Fibroblast of the aortic adventitia (primary cell): ENCODE data around the gene HMCN2. TPM values are rescaled to one million over a fixed set of nuclear protein-coding genes. Genes with fewer than 3 reads are reported as not detected.
A peak's percentile ranks its signal among the peaks of the same experiment; 100 is the strongest.

Source experiments
- DNase-seq: peaks from one replicate; pipeline ENCODE4 v3.0.0-alpha.2; 2010; ENCODE audit warnings: low read depth
- H3K4me3 ChIP-seq: 2 replicates; pipeline ENCODE4 v1.5.1; 2011; ENCODE audit warnings: low read depth, mild to moderate bottlenecking, control low read depth, low read length, moderate library complexity
- CTCF ChIP-seq: IDR thresholded peaks from 2 replicates; pipeline ENCODE4 v1.5.1; 2011; ENCODE audit warnings: mild to moderate bottlenecking, low read length, control low read depth, inconsistent platforms; ENCODE audit not compliant: insufficient read depth
- total RNA-seq: library from RNA; depleted of rRNA; stranded (reverse); fragments of >200 nt; gene quantifications from 2 replicates; pipeline ENCODE4 v1.2.3, GENCODE V29; 2012; ENCODE audit warnings: low replicate concordance

HMCN2 gene
- not detected in 2 replicates for total RNA-seq

DNA sequence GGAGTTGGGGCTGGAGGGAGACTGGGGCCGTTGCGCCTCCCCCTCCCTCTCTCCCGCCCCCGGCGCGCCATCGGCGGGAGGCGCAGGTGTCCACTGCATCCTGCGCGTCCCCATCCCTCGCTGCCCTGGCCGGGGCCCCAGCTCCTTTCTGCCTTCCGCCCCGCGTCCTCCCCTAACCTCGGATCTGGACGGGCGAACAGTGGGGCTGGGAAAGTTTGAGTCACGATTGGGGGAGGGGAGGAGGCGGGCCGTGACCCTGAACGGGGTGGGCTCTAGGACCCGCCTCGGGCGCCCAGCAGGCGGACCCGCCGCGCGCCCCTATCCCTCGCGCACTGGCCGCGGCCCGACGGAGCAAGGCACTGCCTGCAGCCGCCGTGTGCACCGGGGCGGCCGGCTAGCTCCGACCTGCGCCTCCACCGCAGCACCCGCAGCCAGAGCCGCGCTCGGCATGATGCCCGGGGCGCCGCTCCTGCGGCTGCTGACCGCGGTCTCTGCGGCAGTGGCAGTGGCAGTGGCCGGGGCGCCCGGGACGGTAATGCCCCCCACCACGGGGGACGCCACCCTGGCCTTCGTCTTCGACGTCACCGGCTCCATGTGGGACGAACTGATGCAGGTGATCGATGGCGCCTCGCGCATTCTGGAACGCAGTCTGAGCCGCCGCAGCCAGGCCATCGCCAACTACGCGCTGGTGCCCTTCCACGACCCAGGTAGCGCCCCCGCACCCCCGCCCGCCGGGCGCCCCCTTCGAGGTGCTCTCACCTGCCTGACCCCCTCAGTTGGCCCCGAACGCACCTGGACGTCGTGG is at the start of gene HMCN2:
TSS of gene HMCN2 (plus strand) at position 330 of the 805 bp plus-strand sequence. CDS start at position 449, 119 bp downstream.
- DNase-seq: no peak
- no peak for TF ChIP-seq CTCF
- H3K4me3 ChIP-seq: no peak within 1 kb of the TSS

- TF ChIP-seq CTCF: no peak
- no peak for DNase-seq
- H3K4me3 ChIP-seq: no peak overlapping the region
Measured at GRCh38 chr9:130217838-130218237, 47.7 kb upstream of the HMCN2 start.

DNA sequence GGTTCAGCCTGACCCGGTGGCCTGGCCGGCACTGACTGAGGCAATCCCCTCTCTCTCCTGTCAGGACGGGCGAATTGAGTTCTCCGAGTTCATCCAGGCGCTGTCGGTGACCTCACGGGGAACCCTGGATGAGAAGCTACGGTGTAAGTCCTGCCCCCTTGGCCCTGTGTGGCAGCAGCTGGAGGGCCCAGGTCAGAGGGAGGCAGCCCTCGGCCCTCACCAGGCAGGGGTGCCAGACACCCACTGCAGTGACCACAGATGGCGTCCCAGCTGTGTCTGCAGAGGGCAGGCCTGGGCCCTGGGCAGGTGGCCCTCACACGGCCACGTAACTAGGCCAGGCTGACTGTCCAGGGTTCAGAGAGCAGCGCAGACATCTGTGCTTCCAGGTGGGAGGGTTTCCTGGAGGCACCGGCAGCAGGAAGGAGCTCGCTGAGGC is 45.9 kb upstream of the HMCN2 start:
- no peak overlapping the region for H3K4me3 ChIP-seq
- no peak for DNase-seq
- TF ChIP-seq CTCF: no peak

- no peak overlapping the region for H3K4me3 ChIP-seq
- peak; percentile 56 for DNase-seq
- peak; percentile 55 for TF ChIP-seq CTCF
Measured at GRCh38 chr9:130220352-130220751, 45.2 kb upstream of the HMCN2 start.

DNA sequence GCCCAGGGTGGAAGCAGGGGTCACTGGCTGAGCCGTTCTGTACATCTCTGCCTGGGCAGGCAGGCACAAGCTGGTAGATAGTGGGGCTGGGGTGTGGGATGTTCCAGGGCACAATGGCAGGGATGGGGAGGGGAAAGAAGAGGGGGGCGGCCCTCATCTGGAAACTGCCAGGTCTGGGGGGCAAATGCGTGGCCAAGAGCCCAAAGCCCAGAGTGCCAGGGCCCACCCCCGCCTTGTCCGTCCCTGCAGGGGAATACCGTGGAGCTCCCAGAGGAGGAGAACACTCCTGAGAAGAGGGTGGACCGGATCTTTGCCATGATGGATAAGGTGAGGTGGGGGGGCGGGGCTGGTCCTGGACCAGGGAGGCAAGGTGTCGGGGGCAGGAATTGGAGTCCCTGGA is 42.7 kb upstream of the HMCN2 start:
- DNase-seq: no peak
- no peak overlapping the region for H3K4me3 ChIP-seq
- TF ChIP-seq CTCF: no peak

- no peak for TF ChIP-seq CTCF
- no peak for DNase-seq
- H3K4me3 ChIP-seq: no peak overlapping the region
Measured at GRCh38 chr9:130225071-130225470, 40.5 kb upstream of the HMCN2 start.

DNA sequence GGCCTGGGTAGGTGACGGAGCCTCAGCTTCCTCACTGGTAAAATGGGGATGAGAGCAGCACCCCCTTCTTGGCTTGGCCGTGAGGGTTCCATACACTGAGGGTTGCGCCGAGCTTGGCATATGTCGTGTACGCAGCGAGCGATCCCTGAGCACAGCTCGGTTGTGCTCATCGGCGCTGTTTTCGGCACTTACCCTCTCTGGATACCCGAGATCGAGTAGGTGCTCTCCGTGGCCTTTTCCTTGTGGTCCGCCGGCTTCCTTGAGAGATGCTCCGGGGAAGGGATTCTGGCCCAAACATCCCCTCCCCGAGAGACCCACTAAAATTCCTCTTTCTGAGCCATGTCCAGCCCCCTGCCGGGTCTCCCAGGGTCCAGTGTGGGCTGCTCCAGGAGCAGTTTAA is 40.0 kb upstream of the HMCN2 start:
- DNase-seq: no peak
- TF ChIP-seq CTCF: no peak
- H3K4me3 ChIP-seq: no peak overlapping the region
